ENCODE measurements around the gene KCNJ14.

Gene KCNJ14

GRCh38 chr19:48436586-48436985, 18.8 kb upstream of the KCNJ14 start:
- Histone ChIP-seq H2AFZ (ENCODE audit: low read depth, low read length, severe bottlenecking) (no peak overlapping the region), H3K79me2 (ENCODE audit: insufficient read depth, low read length) (no peaks in the 10 kb centered on the region), H3K4me3 (ENCODE audit: insufficient read depth, low read length, poor library complexity, severe bottlenecking) (no peak overlapping the region), H3K9me2 (replicated peaks; ENCODE audit: insufficient read depth, low read length) (no peaks in the 10 kb centered on the region), H3K36me3 (ENCODE audit: low read length) (no peaks in the 10 kb centered on the region), H3K27ac (ENCODE audit: low read depth, low read length) (no peak overlapping the region), H3K27me3 (ENCODE audit: low read length) (no peaks in the 10 kb centered on the region), H3K4me2 (ENCODE audit: low read depth, low read length, poor library complexity, severe bottlenecking) (no peak overlapping the region), H3F3A (ENCODE audit: insufficient read depth) (no peaks in the 10 kb centered on the region), H4K20me1 (ENCODE audit: low read depth, low read length) (no peaks in the 10 kb centered on the region), H3K9me3 (ENCODE audit: insufficient read depth, low read length) (no peaks in the 10 kb centered on the region), H3K9ac (ENCODE audit: low read length) (no peak overlapping the region)
- TF ChIP-seq CTCF (IDR thresholded peaks at IDR 0.05; ENCODE audit: insufficient read depth, low read length, poor library complexity, severe bottlenecking): no peak
- no peak for TF ChIP-seq EZH2phosphoT487 (conservative IDR thresholded peaks at IDR 0.05; ENCODE audit: low read length)

DNA sequence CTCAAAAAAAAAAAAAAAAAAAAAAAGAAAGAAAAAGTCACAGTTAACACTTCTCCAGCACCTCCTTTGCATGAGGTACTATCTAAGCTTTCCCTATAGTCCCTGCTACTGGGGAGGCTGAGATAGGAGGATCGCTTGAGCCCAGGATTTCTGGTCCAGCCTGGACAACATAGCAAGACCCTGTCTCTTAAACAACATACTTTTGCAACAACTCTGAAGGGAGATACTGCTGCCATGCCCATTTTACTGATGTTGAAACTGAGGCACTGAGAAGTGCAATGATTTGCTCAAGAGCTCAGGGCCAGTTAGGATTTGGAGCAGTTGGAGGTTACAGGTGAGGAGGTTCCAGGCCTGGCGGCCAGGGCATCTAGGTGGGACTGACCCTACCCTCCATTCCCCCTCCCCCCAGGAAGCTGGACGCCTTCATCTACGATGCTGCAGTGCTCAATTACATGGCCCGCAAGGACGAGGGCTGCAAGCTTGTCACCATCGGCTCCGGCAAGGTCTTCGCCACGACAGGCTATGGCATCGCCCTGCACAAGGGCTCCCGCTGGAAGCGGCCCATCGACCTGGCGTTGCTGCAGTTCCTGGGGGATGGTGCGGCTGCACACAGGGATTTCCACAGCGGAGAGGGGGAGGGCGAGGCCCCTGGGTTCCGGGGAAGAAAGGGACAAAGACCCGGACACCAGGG, 13.9 kb upstream of the KCNJ14 start:
- H3K9ac ChIP-seq (ENCODE audit: low read length): no peak overlapping the region
- no peak overlapping the region for H2AFZ ChIP-seq (ENCODE audit: low read depth, low read length, severe bottlenecking)
- H3K36me3 ChIP-seq (ENCODE audit: low read length): no peaks in the 10 kb centered on the region
- H3K4me3 ChIP-seq (ENCODE audit: insufficient read depth, low read length, poor library complexity, severe bottlenecking): no peak overlapping the region
- H3K4me2 ChIP-seq (ENCODE audit: low read depth, low read length, poor library complexity, severe bottlenecking): no peak overlapping the region
- H3K79me2 ChIP-seq (ENCODE audit: insufficient read depth, low read length): peaks cover 8% of the 10 kb centered on the region
- H3K9me2 ChIP-seq (replicated peaks; ENCODE audit: insufficient read depth, low read length): no peaks in the 10 kb centered on the region
- H3K9me3 ChIP-seq (ENCODE audit: insufficient read depth, low read length): no peaks in the 10 kb centered on the region
- no peaks in the 10 kb centered on the region for H4K20me1 ChIP-seq (ENCODE audit: low read depth, low read length)
- H3F3A ChIP-seq (ENCODE audit: insufficient read depth): no peaks in the 10 kb centered on the region
- TF ChIP-seq CTCF (IDR thresholded peaks at IDR 0.05; ENCODE audit: insufficient read depth, low read length, poor library complexity, severe bottlenecking) (no peak), EZH2phosphoT487 (conservative IDR thresholded peaks at IDR 0.05; ENCODE audit: low read length) (no peak)
- H3K27me3 ChIP-seq (ENCODE audit: low read length): no peaks in the 10 kb centered on the region
- H3K27ac ChIP-seq (ENCODE audit: low read depth, low read length): no peak overlapping the region

- Histone ChIP-seq H3K27ac (ENCODE audit: low read depth, low read length) (no peak overlapping the region), H3F3A (ENCODE audit: insufficient read depth) (no peaks in the 10 kb centered on the region), H3K4me3 (ENCODE audit: insufficient read depth, low read length, poor library complexity, severe bottlenecking) (no peak overlapping the region), H3K27me3 (ENCODE audit: low read length) (no peaks in the 10 kb centered on the region), H3K9ac (ENCODE audit: low read length) (no peak overlapping the region), H3K9me2 (replicated peaks; ENCODE audit: insufficient read depth, low read length) (no peaks in the 10 kb centered on the region), H3K79me2 (ENCODE audit: insufficient read depth, low read length) (peaks cover 12% of the 10 kb centered on the region), H3K36me3 (ENCODE audit: low read length) (no peaks in the 10 kb centered on the region), H4K20me1 (ENCODE audit: low read depth, low read length) (no peaks in the 10 kb centered on the region), H3K9me3 (ENCODE audit: insufficient read depth, low read length) (no peaks in the 10 kb centered on the region), H3K4me2 (ENCODE audit: low read depth, low read length, poor library complexity, severe bottlenecking) (no peak overlapping the region), H2AFZ (ENCODE audit: low read depth, low read length, severe bottlenecking) (no peak overlapping the region)
- no peak for TF ChIP-seq EZH2phosphoT487 (conservative IDR thresholded peaks at IDR 0.05; ENCODE audit: low read length)
- no peak for TF ChIP-seq CTCF (IDR thresholded peaks at IDR 0.05; ENCODE audit: insufficient read depth, low read length, poor library complexity, severe bottlenecking)
These were observed 13.0 kb upstream of the KCNJ14 start for GRCh38 chr19:48442116-48443035.

Measured in SU-DHL-6 (cell line).